ENCODE measurements around the gene KIF13A. TPM values are rescaled to one million over a fixed set of nuclear protein-coding genes. Genes with fewer than 3 reads are reported as not detected.

KIF13A gene
- total and polyA plus RNA-seq, 9 of the 15 experiments (the other 6 are each of a cell fraction or from before 2014, with no cell fraction given), result 3.6 to 44.3 (median 29.7) TPM

DNA sequence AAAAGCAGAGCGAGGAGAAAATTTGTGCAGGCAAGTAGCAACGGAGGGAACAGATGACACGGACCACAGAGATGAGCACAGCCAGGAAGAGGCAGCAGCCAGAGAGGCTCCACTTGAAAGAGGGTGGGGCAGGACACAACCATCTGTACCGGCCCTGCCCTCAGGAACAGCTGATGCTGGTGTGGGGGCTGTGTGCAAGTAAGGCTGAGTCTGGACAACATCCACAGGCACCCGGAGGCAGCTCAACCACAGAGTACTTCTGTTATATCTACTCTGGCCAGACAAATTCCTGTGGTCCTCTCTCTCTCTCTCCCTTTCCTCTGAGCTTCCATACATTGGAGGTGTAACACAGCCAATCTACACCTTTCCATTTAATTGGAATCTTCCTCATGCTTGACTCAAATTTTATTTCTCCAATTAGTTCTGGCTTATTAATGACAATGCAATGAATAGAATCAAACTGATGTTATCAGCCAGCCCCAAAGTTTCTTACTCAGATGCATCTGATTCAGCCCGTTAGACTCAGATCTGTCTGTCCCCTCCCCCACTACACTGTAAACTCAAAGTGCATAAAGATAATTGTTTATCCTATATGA lies 24.9 kb downstream of the KIF13A start (continued):
- TF ChIP-seq CREB1 (IDR thresholded peaks at IDR 0.05), result peak; percentile 76
- TF ChIP-seq CREB1 (CRISPR knock-in tag; IDR thresholded peaks at IDR 0.05), result peak; percentile 63; the same call in 1 of the 2 replicates
- TF ChIP-seq ZNF764 (CRISPR knock-in tag; IDR thresholded peaks at IDR 0.05; ENCODE audit: low read depth), result no peak
- TF ChIP-seq TEAD4 (IDR thresholded peaks at IDR 0.05; ENCODE audit: low read length), result peak; percentile 100
- TF ChIP-seq TEAD4 (CRISPR knock-in tag; IDR thresholded peaks at IDR 0.05; ENCODE audit: borderline replicate concordance), result peak; percentile 97
- peak; percentile 59; the same call in 1 of the 2 replicates for TF ChIP-seq NFATC3 (IDR thresholded peaks at IDR 0.05)
- TF ChIP-seq BRCA1 (IDR thresholded peaks at IDR 0.05), result no peak
- TF ChIP-seq BRCA1 (CRISPR knock-in tag; IDR thresholded peaks at IDR 0.05), result no peak
- TF ChIP-seq NFE2L1 (tag; IDR thresholded peaks at IDR 0.05; ENCODE audit: borderline replicate concordance, low read depth), result no peak
- no peak for TF ChIP-seq ZNF124 (CRISPR knock-in tag; IDR thresholded peaks at IDR 0.05)
- no peak for TF ChIP-seq ELK3 (CRISPR knock-in tag; IDR thresholded peaks at IDR 0.05)
- peak; percentile 66 for TF ChIP-seq ZNF316 (IDR thresholded peaks at IDR 0.05)
- no peak for TF ChIP-seq ARHGAP35 (IDR thresholded peaks at IDR 0.05; ENCODE audit: partially characterized antibody)
- TF ChIP-seq POLR2B (IDR thresholded peaks at IDR 0.05; ENCODE audit: low read depth, partially characterized antibody), result no peak
- TF ChIP-seq GTF2E2 (tag; IDR thresholded peaks at IDR 0.05), result no peak
- TF ChIP-seq ZNF23 (CRISPR knock-in tag; IDR thresholded peaks at IDR 0.05), result no peak
- TF ChIP-seq, protein P1, sequence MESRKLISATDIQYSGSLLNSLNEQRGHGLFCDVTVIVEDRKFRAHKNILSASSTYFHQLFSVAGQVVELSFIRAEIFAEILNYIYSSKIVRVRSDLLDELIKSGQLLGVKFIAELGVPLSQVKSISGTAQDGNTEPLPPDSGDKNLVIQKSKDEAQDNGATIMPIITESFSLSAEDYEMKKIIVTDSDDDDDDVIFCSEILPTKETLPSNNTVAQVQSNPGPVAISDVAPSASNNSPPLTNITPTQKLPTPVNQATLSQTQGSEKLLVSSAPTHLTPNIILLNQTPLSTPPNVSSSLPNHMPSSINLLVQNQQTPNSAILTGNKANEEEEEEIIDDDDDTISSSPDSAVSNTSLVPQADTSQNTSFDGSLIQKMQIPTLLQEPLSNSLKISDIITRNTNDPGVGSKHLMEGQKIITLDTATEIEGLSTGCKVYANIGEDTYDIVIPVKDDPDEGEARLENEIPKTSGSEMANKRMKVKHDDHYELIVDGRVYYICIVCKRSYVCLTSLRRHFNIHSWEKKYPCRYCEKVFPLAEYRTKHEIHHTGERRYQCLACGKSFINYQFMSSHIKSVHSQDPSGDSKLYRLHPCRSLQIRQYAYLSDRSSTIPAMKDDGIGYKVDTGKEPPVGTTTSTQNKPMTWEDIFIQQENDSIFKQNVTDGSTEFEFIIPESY (CRISPR knock-in tag; IDR thresholded peaks at IDR 0.05), result peak; percentile 80; the same call in 1 of the 2 replicates
- TF ChIP-seq MEIS2 (IDR thresholded peaks at IDR 0.05; ENCODE audit: partially characterized antibody), result peak; percentile 93
- peak; percentile 73; the same call in 1 of the 2 replicates for TF ChIP-seq HLTF (IDR thresholded peaks at IDR 0.05)
- no peak for TF ChIP-seq BMI1 (IDR thresholded peaks at IDR 0.05; ENCODE audit: low read length)
- no peak; the same call in 1 of the 2 replicates for TF ChIP-seq ZNF511 (CRISPR knock-in tag; IDR thresholded peaks at IDR 0.05)
- peak; percentile 94 for TF ChIP-seq MTA2 (IDR thresholded peaks at IDR 0.05; ENCODE audit: low read depth)
- TF ChIP-seq ZBTB26 (CRISPR knock-in tag; IDR thresholded peaks at IDR 0.05), result peak; percentile 61; the same call in 1 of the 2 replicates
- no peak for TF ChIP-seq NELFE (IDR thresholded peaks at IDR 0.05; ENCODE audit: insufficient read depth, insufficient read length)
- no peak for TF ChIP-seq MCM3 (IDR thresholded peaks at IDR 0.05)
- no peak for TF ChIP-seq CHD4 (IDR thresholded peaks at IDR 0.05; ENCODE audit: insufficient read depth, insufficient replicate concordance, low read depth, low read length, poor library complexity, severe bottlenecking)
